ENCODE data around the gene WDFY4. TPM values are rescaled to one million over a fixed set of nuclear protein-coding genes. Genes with fewer than 3 reads are reported as not detected.

The WDFY4 gene
- total and polyA plus RNA-seq, 2 of the 4 experiments (the other 2 are of a cell fraction), result not detected

DNA sequence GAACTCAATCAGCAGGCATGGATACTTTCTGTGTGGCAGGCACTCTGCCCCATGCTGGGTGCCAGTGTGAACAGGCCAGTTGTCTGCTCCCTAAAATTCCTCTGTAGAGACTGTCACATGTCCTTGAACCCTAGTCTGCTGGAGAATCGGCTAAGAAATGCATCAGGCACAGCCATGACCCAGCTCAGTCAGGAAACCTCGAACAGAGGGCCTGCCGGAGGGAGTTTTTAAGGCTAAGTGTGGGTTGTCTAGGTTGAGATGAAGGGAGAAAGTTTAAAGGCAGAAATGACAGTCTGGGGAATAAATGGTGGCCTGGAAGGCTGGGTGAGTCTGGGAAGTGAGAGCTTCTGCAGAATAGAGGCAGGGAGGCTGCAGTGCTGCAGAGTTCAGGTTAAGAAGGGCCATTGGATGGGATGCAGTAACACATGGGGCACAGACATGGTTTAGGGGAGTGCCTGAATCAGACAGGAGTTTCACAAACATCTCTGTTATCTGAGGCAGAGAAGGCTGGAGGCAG is 45.3 kb downstream of the WDFY4 start:
- Histone ChIP-seq H3K36me3 (ENCODE audit: control insufficient read depth, insufficient read depth, low read length) (no peaks in the 10 kb centered on the region), H2AFZ (replicated peaks; ENCODE audit: low read length, poor library complexity) (no peak overlapping the region), H3K9ac (ENCODE audit: low read depth, low read length) (no peak overlapping the region), H3K18ac (ENCODE audit: low read depth, low read length) (no peak overlapping the region), H3K14ac (replicated peaks; ENCODE audit: low read depth, low read length) (no peak overlapping the region), H3K9me3 (ENCODE audit: control insufficient read depth, insufficient read depth, low read length) (no peaks in the 10 kb centered on the region), H2AK9ac (replicated peaks; ENCODE audit: low read depth, low read length, poor library complexity) (no peak overlapping the region), H2BK5ac (ENCODE audit: low read depth, low read length, poor library complexity, severe bottlenecking) (no peak overlapping the region), H3K4ac (ENCODE audit: low read depth, low read length) (no peak overlapping the region), H4K8ac (ENCODE audit: low read depth in 2 of 2, low read length in 2 of 2) (no peak overlapping the region), H3K27me3 (ENCODE audit: control insufficient read depth, insufficient read depth, low read length) (peaks cover 7% of the 10 kb centered on the region), H2BK120ac (ENCODE audit: low read depth, low read length) (no peak overlapping the region), H3K4me1 (ENCODE audit: control insufficient read depth, insufficient read depth, low read length) (no peaks in the 10 kb centered on the region), H3K79me1 (ENCODE audit: low read depth in 1 of 2, low read length in 2 of 2) (no peaks in the 10 kb centered on the region), H3K4me2 (ENCODE audit: low read depth, low read length) (no peak overlapping the region), H4K91ac (ENCODE audit: insufficient read depth, low read depth, low read length) (no peak overlapping the region), H4K20me1 (ENCODE audit: insufficient read depth, low read length) (no peaks in the 10 kb centered on the region), H3K4me3 (ENCODE audit: insufficient read depth, low read depth, low read length) (no peak overlapping the region), H2BK15ac (ENCODE audit: low read depth, low read length) (no peak overlapping the region), H2AK5ac (ENCODE audit: low read depth, low read length) (no peak overlapping the region), H3K27ac (ENCODE audit: insufficient read depth, low read length) (no peak overlapping the region), H3K9me1 (ENCODE audit: insufficient read depth, low read length) (no peaks in the 10 kb centered on the region), H3K23ac (ENCODE audit: low read depth, low read length) (no peak overlapping the region), H2BK20ac (ENCODE audit: low read depth, low read length) (no peak overlapping the region), H3K56ac (ENCODE audit: extremely low read depth, insufficient read depth, low read length) (no peak overlapping the region), H4K5ac (ENCODE audit: low read depth, low read length) (no peak overlapping the region)
- no TSS peak for BruUV-seq (replicated peaks)
- DNase-seq (no peak), ATAC-seq (ENCODE audit: low read depth) (no peak)
- dilution Hi-C loops (cut with HindIII; ENCODE audit: low sequenced_read_pairs, unreplicated experiment), result no loop called here
- WGBS, 2 experiments (ENCODE audit: extremely low coverage in 2 of 2, insufficient read length in 1 of 2), result 33% methylated on average over 3 of the region's 3 CpGs; no CpG with 5 or more reads in 1 of the 2 experiments
- TF ChIP-seq CEBPB (IDR thresholded peaks at IDR 0.05; ENCODE audit: low read depth, low read length), result no peak
- no peak for TF ChIP-seq MXI1 (IDR thresholded peaks at IDR 0.05; ENCODE audit: borderline replicate concordance, low read depth, low read length)
- TF ChIP-seq CHD1 (IDR thresholded peaks at IDR 0.05; ENCODE audit: low read depth, low read length), result no peak
- TF ChIP-seq, protein P1, sequence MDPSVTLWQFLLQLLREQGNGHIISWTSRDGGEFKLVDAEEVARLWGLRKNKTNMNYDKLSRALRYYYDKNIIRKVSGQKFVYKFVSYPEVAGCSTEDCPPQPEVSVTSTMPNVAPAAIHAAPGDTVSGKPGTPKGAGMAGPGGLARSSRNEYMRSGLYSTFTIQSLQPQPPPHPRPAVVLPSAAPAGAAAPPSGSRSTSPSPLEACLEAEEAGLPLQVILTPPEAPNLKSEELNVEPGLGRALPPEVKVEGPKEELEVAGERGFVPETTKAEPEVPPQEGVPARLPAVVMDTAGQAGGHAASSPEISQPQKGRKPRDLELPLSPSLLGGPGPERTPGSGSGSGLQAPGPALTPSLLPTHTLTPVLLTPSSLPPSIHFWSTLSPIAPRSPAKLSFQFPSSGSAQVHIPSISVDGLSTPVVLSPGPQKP (IDR thresholded peaks at IDR 0.05; ENCODE audit: borderline replicate concordance, low read depth, low read length), result no peak
- no peak for TF ChIP-seq BHLHE40 (IDR thresholded peaks at IDR 0.05; ENCODE audit: low read depth, low read length)
- no peak for TF ChIP-seq NFE2L2 (IDR thresholded peaks at IDR 0.05; ENCODE audit: low read depth, low read length)
- no peak for TF ChIP-seq MAFK (IDR thresholded peaks at IDR 0.05; ENCODE audit: low read depth, low read length)
- no peak for TF ChIP-seq FOS (IDR thresholded peaks at IDR 0.05; ENCODE audit: low read depth, low read length)
- TF ChIP-seq RAD21 (IDR thresholded peaks at IDR 0.05; ENCODE audit: low read length), result no peak
- no peak for TF ChIP-seq SMC3 (IDR thresholded peaks at IDR 0.05; ENCODE audit: low read depth, low read length)
- no peak for TF ChIP-seq MAZ (IDR thresholded peaks at IDR 0.05; ENCODE audit: borderline replicate concordance, low read depth, low read length)
- no peak for TF ChIP-seq RFX5 (IDR thresholded peaks at IDR 0.05; ENCODE audit: low read depth, low read length)
- TF ChIP-seq, protein P2, sequence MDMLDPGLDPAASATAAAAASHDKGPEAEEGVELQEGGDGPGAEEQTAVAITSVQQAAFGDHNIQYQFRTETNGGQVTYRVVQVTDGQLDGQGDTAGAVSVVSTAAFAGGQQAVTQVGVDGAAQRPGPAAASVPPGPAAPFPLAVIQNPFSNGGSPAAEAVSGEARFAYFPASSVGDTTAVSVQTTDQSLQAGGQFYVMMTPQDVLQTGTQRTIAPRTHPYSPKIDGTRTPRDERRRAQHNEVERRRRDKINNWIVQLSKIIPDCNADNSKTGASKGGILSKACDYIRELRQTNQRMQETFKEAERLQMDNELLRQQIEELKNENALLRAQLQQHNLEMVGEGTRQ (IDR thresholded peaks at IDR 0.05; ENCODE audit: low read depth, low read length), result no peak
- TF ChIP-seq RCOR1 (IDR thresholded peaks at IDR 0.05; ENCODE audit: insufficient replicate concordance, low read length), result no peak
- TF ChIP-seq, protein P3, sequence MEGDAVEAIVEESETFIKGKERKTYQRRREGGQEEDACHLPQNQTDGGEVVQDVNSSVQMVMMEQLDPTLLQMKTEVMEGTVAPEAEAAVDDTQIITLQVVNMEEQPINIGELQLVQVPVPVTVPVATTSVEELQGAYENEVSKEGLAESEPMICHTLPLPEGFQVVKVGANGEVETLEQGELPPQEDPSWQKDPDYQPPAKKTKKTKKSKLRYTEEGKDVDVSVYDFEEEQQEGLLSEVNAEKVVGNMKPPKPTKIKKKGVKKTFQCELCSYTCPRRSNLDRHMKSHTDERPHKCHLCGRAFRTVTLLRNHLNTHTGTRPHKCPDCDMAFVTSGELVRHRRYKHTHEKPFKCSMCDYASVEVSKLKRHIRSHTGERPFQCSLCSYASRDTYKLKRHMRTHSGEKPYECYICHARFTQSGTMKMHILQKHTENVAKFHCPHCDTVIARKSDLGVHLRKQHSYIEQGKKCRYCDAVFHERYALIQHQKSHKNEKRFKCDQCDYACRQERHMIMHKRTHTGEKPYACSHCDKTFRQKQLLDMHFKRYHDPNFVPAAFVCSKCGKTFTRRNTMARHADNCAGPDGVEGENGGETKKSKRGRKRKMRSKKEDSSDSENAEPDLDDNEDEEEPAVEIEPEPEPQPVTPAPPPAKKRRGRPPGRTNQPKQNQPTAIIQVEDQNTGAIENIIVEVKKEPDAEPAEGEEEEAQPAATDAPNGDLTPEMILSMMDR (conservative IDR thresholded peaks at IDR 0.05; ENCODE audit: low read depth, low read length), result no peak
- no peak for TF ChIP-seq POLR2A (IDR thresholded peaks at IDR 0.05; ENCODE audit: low read depth, low read length)
- in situ Hi-C loops (cut with MboI; ENCODE audit: low sequenced_read_pairs), result no loop called here
- CTCF ChIA-PET, result no interaction called here
- intact Hi-C loops (cut with micrococcal nuclease), result no loop called here
- POLR2A ChIA-PET (ENCODE audit: unreplicated experiment), result no interaction called here

Measured in IMR-90 (cell line).